H7 (cell line): ENCODE data around the gene POMT1. TPM values are rescaled to one million over a fixed set of nuclear protein-coding genes. Genes with fewer than 3 reads are reported as not detected.

ENCODE experiments used
- DNase-seq: peaks from one replicate; pipeline ENCODE4 v3.0.0; 2012
- H3K27me3 ChIP-seq: 2 replicates; pipeline ENCODE4 v1.6.0; 2011; ENCODE audit warnings: mild to moderate bottlenecking, low read length; ENCODE audit not compliant: control insufficient read depth, insufficient read depth
- H3K36me3 ChIP-seq: replicated peaks from 2 replicates; pipeline ENCODE4 v1.5.1; 2011; ENCODE audit warnings: low read length; ENCODE audit not compliant: control insufficient read depth, insufficient read depth
- H3K4me3 ChIP-seq: 2 replicates; pipeline ENCODE4 v1.5.1; 2011; ENCODE audit warnings: low read depth, mild to moderate bottlenecking, control low read depth, low read length, moderate library complexity; ENCODE audit not compliant: insufficient read depth
- total RNA-seq: library from RNA; depleted of rRNA; stranded (reverse); fragments of >200 nt; shearing (Covaris generic); gene quantifications from 2 replicates; pipeline ENCODE4 v1.2.3, GENCODE V29; 2014

Gene POMT1
- total RNA-seq, 1 experiment from 2014 or later: 21.1 TPM

DNA sequence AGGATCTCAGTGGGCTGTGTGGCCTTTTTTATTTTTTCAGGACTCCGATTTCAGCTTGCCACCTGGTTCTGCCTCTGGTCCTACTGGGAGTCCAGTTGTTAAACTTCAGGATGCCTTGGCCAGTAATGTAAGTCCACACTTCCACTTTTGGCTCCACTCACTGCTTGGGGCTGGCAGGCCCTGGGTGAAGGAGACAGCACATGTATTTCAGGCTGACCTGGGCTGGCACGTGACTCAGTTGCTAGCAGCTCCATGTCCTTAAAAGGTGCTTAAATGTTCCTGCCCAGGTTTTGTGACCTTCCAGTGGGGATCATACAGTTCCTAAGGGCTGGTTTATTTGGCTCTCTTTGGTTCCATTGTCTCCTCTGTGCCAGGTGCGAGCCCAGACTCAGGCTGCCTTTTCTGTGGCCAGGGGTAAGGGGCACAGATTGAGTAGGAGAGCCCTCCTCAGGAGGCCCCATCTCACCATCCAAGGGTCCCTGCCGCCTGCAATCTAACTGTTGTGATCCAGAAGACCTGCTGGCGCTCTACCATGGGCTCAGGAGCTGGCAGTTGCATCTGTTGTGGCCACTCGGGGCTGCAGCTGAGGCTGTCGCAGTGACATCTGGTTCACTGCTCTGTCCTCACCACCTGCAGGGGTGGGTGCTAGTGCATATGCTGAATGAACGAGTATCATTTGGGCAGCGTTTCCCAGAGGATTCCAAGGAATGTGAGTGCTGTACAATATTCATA, 19.2 kb upstream of the POMT1 start:
- no peaks in the 10 kb centered on the region for H3K27me3 ChIP-seq
- H3K36me3 ChIP-seq: peaks cover 77% of the 10 kb centered on the region
- H3K4me3 ChIP-seq: no peak overlapping the region
- DNase-seq: no peak

DNA sequence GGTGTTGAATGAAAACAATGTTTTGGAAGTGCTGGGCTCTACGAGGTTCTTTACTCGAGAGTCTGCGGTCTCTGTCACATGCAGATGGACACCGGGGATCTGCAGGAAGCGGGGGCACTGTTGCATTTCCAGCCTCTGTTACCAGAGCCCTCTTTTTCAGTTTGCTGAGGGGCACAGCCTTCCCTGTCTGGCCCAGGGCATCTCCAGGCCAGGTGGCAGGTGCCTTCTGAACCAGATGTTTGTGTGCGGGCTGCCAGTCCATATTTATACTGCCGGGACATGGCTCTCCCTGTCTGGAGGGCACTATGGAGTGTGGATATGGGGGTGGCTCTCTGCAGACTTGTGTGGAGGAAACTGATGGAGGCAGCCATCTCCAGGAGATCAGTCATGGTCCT, 18.7 kb upstream of the POMT1 start:
- DNase-seq: no peak
- H3K36me3 ChIP-seq: peaks cover 76% of the 10 kb centered on the region
- no peak overlapping the region for H3K4me3 ChIP-seq
- H3K27me3 ChIP-seq: no peaks in the 10 kb centered on the region

DNA sequence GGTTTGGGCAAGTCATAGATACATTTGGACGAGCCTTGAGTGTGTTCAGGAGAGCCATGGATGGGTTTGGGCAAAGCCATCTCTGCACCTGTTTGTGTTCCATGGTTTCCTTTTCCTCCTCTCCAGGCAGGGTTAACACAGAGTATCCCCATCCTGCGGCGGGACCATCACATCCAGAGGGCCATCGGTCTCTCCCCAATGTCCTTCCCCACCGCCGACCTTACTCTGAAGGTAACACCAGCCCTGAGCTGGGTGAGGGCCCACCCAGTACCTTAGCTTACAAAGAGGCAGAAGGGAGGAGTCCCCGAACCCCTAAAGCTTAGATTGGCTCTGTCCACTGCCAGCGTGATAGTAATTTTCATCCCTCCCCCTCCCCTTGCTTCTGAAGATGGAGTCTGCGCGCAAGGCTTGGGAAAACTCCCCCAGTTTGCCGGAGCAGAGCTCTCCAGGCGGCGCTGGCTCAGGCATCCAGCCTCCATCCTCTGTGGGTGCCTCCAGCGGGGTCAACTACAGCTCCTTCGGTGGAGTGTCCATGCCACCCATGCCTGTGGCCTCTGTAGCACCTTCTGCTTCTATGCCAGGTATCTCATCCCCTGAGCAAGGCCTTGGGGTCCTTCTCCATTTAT, 18.0 kb upstream of the POMT1 start:
- DNase-seq: no peak
- no peak overlapping the region for H3K4me3 ChIP-seq
- H3K27me3 ChIP-seq: no peaks in the 10 kb centered on the region
- peaks cover 75% of the 10 kb centered on the region for H3K36me3 ChIP-seq

DNA sequence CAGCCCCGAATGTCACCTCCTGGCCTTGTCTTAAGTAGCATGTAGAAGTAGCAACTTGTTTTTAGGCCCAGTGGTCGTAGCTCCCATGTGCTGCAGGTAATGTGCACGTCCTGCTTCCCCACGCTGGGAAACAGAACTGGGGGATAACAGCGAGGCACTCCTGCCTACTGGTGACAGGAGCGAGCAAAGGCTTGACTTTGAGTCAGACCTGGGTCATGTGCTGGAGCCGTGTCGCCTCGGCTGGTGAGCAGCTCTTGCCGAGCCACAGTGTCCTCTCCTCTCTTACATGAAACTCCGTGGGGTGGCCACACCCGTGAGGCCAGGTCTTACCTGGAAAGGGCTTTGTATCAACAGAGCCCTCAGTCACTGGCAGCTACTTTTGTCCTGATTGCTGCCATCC, 17.5 kb upstream of the POMT1 start:
- Histone ChIP-seq H3K27me3 (no peaks in the 10 kb centered on the region), H3K4me3 (no peak overlapping the region), H3K36me3 (peaks cover 77% of the 10 kb centered on the region)
- no peak for DNase-seq

DNA sequence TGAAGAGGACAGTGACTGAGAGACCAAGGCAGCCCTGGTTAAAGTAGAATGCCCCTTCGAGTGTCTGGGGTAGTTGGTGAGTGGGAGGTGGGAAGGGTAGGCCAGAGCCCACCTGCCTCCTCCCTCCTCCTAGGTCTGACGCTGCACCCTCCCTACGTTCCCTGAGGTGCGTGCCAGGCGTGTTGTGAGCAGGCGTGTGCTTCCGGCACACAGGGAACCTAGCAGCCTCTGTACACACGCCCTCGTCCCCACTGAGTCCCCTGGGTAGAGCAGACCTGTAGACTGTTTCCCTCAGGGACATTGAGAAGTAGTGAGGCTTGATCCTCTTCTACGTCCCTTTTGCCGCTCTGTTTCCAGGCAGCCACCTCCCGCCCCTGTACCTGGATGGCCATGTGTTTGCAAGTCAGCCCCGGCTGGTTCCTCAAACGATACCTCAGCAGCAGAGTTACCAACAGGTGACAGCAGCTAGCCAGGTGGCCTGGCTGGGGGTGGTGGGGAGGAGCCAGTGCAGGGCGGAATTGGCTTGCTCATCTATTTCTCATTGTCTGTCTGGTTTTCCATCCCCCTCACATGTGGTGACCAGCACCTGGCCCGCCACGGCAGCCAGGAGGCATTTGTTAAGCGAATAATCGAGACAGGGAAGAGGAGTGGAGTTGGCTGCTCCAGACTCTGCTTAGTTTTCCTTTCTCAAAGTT, 16.8 kb upstream of the POMT1 start:
- Histone ChIP-seq H3K27me3 (no peaks in the 10 kb centered on the region), H3K4me3 (no peak overlapping the region), H3K36me3 (peaks cover 81% of the 10 kb centered on the region)
- no peak for DNase-seq

DNA sequence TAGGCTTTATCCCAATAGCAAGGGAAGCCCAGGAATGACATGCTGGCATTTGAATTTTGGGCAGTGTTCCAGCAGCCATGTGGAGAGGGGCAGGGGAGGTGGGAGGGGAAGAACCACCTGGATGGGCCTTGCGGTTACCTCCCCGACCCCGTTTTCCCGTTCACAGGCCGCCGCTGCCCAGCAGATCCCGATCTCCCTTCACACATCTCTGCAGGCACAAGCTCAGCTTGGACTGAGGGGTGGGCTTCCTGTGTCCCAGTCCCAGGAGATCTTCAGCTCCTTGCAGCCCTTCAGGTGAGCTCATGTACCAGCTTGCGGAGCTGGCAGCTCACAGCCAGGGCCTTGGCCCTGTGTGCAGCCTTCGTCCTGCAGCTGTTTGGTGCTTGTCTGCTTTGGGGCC, 15.7 kb upstream of the POMT1 start:
- DNase-seq: no peak
- no peaks in the 10 kb centered on the region for H3K27me3 ChIP-seq
- no peak overlapping the region for H3K4me3 ChIP-seq
- H3K36me3 ChIP-seq: peaks cover 81% of the 10 kb centered on the region

DNA sequence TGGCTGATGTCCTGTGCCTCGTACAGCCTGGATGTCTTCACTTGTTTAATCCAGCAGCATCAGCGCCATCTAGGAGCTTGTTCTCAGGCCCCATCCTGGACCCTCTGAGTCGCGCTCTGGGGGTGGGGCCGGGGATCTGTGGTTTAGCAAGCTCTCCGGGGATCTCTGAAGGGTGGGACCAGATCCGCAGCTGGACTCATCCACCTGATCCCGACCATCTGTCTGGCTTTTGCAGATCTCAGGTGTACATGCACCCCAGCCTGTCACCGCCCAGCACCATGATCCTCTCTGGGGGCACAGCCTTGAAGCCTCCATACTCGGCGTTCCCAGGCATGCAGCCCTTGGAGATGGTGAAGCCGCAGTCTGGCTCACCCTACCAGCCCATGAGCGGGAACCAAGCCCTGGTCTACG, 15.1 kb upstream of the POMT1 start:
- no peak for DNase-seq
- Histone ChIP-seq H3K4me3 (no peak overlapping the region), H3K36me3 (peaks cover 85% of the 10 kb centered on the region), H3K27me3 (no peaks in the 10 kb centered on the region)

DNA sequence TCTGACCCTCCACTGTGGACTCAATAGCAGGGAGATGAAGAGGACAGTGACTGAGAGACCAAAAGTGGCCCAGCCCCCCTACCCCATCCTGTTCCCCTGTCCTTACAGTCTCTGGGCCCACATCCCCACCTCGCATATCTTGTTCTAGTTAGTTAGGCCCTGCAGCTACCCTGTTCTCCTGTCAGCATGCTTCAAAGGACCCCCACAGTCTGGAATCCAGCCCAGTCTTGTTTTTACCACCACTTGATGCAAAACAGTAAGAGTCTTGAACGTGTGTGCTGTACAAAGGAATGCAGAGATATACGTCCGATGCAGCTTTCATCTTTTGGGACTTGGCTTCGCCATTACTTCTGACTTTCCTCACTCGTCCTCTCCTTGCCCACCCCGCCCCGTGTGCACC, 12.2 kb upstream of the POMT1 start:
- no peak overlapping the region for H3K4me3 ChIP-seq
- no peaks in the 10 kb centered on the region for H3K27me3 ChIP-seq
- H3K36me3 ChIP-seq: peaks cover 81% of the 10 kb centered on the region
- no peak for DNase-seq

DNA sequence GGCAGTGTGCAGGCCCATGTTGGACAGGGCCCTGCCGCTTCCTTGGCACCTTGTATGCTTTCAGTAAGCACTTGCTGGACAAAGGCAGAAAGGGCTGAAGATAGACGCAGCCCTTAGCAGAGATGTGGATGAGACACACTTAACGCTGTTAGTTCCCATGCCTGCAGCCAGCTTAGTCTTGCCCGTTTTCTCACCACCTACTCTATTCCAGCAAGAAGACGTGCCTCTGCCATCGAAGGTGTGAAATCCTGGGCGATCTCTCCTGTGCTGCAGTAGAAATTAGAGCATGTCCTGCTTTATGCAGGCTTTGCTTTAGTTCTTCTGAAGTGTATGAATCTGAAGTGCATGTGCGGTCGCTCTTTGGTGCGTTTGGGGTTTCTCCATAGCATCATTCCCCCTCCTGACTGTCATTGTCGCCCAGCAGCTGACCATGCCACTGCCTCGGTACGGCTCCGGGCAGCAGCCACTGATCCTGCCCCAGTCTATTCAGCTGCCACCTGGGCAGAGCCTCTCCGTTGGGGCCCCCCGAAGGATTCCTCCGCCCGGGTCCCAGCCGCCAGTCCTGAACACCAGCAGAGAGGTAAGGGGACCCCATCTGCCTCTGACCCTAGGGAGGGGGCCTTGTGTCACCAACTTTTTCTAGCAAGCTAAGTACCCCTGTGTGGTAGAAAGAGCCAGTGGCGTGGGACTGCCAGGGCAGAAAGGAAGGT, 11.6 kb upstream of the POMT1 start:
- Histone ChIP-seq H3K27me3 (no peaks in the 10 kb centered on the region), H3K36me3 (peaks cover 83% of the 10 kb centered on the region), H3K4me3 (no peak overlapping the region)
- no peak for DNase-seq

DNA sequence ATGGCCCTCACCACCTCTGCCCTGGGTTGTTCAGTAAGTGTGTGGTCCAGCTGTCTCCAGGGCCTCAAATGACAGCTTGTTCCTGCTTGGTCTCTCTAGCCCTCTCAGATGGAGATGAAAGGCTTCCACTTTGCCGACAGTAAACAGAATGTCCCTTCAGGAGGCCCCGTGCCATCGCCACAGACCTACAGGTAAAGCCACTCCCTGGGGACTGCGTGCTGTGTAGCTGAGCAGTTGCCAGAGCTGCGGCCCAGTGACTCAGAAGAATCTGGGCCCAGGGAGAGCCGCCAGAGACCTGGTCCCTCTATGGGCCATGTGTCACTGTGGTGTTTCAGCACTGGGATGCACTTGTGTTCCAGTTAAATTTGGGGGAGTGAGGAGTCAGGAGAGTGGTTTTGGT, 10.6 kb upstream of the POMT1 start:
- no peak for DNase-seq
- peaks cover 83% of the 10 kb centered on the region for H3K36me3 ChIP-seq
- no peak overlapping the region for H3K4me3 ChIP-seq
- H3K27me3 ChIP-seq: no peaks in the 10 kb centered on the region

DNA sequence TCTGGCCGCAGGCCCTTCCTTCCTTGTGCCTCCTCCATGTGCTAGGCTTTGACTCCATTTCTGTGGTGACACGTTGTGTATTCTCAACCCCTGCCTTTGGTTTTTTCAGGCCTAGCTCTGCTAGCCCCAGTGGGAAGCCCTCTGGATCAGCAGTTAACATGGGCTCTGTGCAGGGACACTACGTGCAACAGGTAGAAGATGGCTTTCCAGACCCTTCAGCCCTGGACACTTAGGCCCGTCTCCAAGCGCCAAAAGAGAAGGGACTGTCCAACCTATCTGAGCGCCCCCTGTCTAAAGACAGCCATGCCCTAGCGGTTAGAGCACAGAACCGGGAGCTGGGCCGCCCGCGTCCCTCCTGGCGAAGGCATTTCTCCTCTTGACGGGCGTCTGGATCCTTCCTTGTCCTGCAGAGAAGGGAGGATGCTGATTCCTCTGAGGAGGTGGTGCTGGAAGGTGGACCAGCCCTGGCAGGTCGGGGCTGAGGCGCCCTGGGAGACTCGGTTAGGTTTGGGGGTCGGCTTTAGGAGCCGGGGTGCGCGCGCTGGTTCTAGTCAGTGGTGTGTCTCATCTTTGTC, 8.3 kb upstream of the POMT1 start:
- H3K4me3 ChIP-seq: no peak overlapping the region
- peaks cover 82% of the 10 kb centered on the region for H3K36me3 ChIP-seq
- H3K27me3 ChIP-seq: no peaks in the 10 kb centered on the region
- no peak for DNase-seq

DNA sequence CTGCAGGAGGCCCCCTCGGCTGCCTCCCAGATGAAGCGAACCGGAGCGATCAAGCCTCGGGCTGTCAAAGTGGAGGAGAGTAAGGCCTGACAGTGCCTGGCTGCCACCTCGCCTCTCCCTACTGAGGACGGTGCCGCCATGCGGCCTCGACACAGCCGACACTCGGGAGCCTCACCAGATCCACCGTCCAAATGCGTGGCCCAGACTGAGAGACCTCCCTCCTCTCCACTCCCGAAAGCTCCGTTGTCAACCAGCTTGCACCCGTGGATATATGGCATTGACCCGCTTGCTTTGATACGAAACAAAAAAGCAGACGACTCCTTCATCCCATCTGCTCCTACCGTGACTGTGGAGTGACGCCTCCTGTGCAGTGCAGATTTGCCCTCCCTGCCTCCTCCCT, 6.9 kb upstream of the POMT1 start:
- peaks cover 74% of the 10 kb centered on the region for H3K36me3 ChIP-seq
- no peaks in the 10 kb centered on the region for H3K27me3 ChIP-seq
- no peak for DNase-seq
- H3K4me3 ChIP-seq: no peak overlapping the region

DNA sequence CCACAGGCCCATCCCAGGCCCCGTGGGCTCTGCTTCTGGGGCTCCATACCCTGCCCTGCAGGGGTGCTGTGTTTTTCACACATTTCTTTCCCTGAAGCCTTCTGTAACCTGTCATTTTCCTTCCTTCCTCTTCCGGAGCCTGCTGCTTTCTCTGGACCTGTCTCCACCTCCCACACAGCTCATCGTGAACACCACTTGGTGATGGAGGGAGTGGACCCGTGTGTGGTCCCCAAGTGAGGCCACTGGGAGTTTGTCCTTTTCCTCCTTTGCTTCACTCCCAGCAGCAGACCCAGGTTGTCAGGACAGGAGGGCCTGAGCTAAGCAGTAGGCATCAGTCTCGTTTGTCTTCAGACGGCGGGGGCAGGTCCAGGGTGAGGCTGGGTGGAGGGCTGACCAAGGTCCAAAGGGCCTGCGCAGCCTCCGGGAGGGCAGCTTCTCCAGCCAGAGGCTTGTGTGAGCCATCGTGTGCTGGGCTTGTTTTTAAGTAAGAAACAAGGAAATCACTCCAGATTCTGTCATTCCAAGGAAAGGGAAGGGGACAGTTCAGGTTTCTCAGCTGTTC, 5.8 kb upstream of the POMT1 start:
- peaks cover 66% of the 10 kb centered on the region for H3K36me3 ChIP-seq
- H3K4me3 ChIP-seq: no peak overlapping the region
- DNase-seq: no peak
- H3K27me3 ChIP-seq: no peaks in the 10 kb centered on the region

DNA sequence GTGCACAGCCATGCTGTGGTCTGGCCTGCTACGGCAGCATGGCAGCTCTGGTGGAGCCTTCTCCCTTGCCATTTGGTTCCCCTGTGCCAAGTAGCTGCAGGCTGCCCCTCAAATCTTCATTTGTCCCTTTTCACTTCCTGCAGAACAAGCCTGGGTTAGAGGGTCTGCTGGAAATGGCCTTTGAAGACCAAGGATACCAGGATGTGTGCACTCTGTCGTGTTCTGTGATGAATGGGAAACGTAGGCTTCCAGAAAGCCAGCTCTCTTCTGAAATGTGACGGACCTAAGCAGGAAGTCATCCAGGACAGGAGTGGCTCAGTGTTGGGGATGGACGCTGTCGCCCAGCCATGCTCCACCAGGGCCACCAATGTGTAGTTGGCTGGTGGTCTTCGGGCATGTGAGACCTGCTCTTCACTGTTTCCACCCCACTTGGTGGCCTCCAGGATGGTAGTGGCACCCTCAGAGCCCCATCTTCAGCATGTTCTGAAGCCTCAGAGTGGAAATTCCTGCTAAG, 3.4 kb upstream of the POMT1 start:
- Histone ChIP-seq H3K27me3 (peaks cover 5% of the 10 kb centered on the region; the same call in 1 of the 2 replicates), H3K4me3 (no peak overlapping the region), H3K36me3 (peaks cover 47% of the 10 kb centered on the region)
- no peak for DNase-seq
